Natural killer cell (primary cell): ENCODE results near the gene PBXIP1. TPM values are rescaled to one million over a fixed set of nuclear protein-coding genes. Genes with fewer than 3 reads are reported as not detected.

Experiments
- ATAC-seq, 3 donors: fragments of 150-1000 bp in 2 of 3; fragments of 200-7000 bp in 1 of 3; cut with Tn5 transposase; 1 replicate in 1 of 3; 2 replicates in 2 of 3; pipeline ENCODE4 v1.10.0; 2021; ENCODE audit warnings: mild to moderate bottlenecking in 2 of 3, moderate library complexity in 2 of 3
- DNase-seq, 2 donors: peaks; one replicate each; pipeline versions ENCODE4 v3.0.0 to v3.0.0-alpha.2; 2013 to 2021; ENCODE audit warnings: mixed read lengths in 1 of 2
- H3K27ac ChIP-seq: one replicate; pipeline ENCODE4 v1.5.1; 2013; ENCODE audit warnings: mild to moderate bottlenecking, low read length
- H3K27me3 ChIP-seq: one replicate; pipeline ENCODE4 v1.6.1; 2013; ENCODE audit warnings: low read length; ENCODE audit not compliant: control insufficient read depth, insufficient read depth
- H3K36me3 ChIP-seq: one replicate; pipeline ENCODE4 v1.6.1; 2013; ENCODE audit warnings: low read length; ENCODE audit not compliant: control insufficient read depth, insufficient read depth
- H3K4me1 ChIP-seq: one replicate; pipeline ENCODE4 v1.6.1; 2013; ENCODE audit warnings: low read length; ENCODE audit not compliant: control insufficient read depth, insufficient read depth
- H3K4me3 ChIP-seq: one replicate; pipeline ENCODE4 v1.5.1; 2013; ENCODE audit warnings: low read length
- H3K9me3 ChIP-seq: one replicate; pipeline ENCODE4 v1.6.1; 2013; ENCODE audit warnings: low read length; ENCODE audit not compliant: control insufficient read depth, insufficient read depth
- H3K27ac Mint-ChIP-seq, 2 donors: one replicate each; pipeline ENCODE4 v1.8.0; 2022; ENCODE audit warnings: mild to moderate bottlenecking in 2 of 2, mixed read lengths in 2 of 2, moderate library complexity in 1 of 2
- H3K27me3 Mint-ChIP-seq, 2 donors: one replicate each; pipeline ENCODE4 v1.8.0; 2022; ENCODE audit warnings: low read depth in 2 of 2, mixed read lengths in 2 of 2
- H3K36me3 Mint-ChIP-seq: one replicate; pipeline ENCODE4 v1.8.0; 2022; ENCODE audit warnings: mixed read lengths
- H3K4me1 Mint-ChIP-seq, 2 donors: one replicate each; pipeline ENCODE4 v1.8.0; 2022; ENCODE audit warnings: mixed read lengths in 2 of 2
- H3K4me3 Mint-ChIP-seq: one replicate; pipeline ENCODE4 v1.8.0; 2022; ENCODE audit warnings: mild to moderate bottlenecking, moderate library complexity, mixed read lengths
- H3K9me3 Mint-ChIP-seq, 2 donors: one replicate each; pipeline ENCODE4 v1.8.0; 2022; ENCODE audit warnings: mixed read lengths in 2 of 2
- WGBS: methylation state at CpG from one replicate; pipeline ENCODE4 v1.1.7; 2013; ENCODE audit warnings: missing lambda C conversion rate; ENCODE audit not compliant: insufficient coverage; 5-methylcytosine and 5-hydroxymethylcytosine counted together
- intact Hi-C: fragments of 100-400 bp; cut with micrococcal nuclease; formaldehyde crosslinking; loops from one replicate; pipeline ENCODE4 v1.14.2; 2022
- total RNA-seq, 4 donors: library from RNA; stranded (reverse); fragments of 120-200 nt in 1 of 4; gene quantifications; one replicate each; pipeline versions ENCODE4 v1.2.3 to v1.2.4, GENCODE V29; 2013 to 2022
- TF ChIP-seq, protein P1 (sequence below): fragments of 200-600 bp; IDR thresholded peaks from one replicate; pipeline ENCODE4 v1.8.0; 2022; ENCODE audit warnings: antibody characterized with exemption

Gene PBXIP1
- total RNA-seq, 3 donors from 2014 or later (not counting 1 experiment from before 2014, with no cell fraction given): 158 to 200 (median 197) TPM

DNA sequence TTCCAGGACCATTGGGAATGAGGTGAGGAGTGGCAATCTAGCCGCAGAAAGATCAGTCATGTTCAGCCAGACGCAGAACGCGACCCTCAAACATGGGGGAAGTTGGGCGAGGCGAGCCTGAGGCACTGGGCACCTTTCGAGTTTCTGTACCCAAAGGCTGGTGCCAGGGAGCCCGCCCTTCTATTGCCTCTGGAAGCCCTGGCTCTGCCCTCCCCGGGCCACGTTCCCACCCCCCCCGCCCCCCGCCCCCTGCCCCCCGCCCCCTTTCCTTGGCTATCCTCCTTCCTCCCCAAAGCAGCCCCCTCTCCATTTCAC, 44.5 kb upstream of the PBXIP1 start:
- Histone ChIP-seq H3K27me3 (no peaks in the 10 kb centered on the region), H3K4me3 (peak overlapping the region; percentile 75), H3K4me1 (peaks cover 63% of the 10 kb centered on the region), H3K27ac (peak overlapping the region; percentile 94), H3K9me3 (no peaks in the 10 kb centered on the region), H3K36me3 (no peaks in the 10 kb centered on the region)
- WGBS: 5% methylated on average over 5 of the region's 13 CpGs
- no peak for ATAC-seq
- H3K36me3 Mint-ChIP-seq: no peaks in the 10 kb centered on the region
- H3K27ac Mint-ChIP-seq: peak overlapping the region; percentile 82 to 92
- TF ChIP-seq, protein P1, sequence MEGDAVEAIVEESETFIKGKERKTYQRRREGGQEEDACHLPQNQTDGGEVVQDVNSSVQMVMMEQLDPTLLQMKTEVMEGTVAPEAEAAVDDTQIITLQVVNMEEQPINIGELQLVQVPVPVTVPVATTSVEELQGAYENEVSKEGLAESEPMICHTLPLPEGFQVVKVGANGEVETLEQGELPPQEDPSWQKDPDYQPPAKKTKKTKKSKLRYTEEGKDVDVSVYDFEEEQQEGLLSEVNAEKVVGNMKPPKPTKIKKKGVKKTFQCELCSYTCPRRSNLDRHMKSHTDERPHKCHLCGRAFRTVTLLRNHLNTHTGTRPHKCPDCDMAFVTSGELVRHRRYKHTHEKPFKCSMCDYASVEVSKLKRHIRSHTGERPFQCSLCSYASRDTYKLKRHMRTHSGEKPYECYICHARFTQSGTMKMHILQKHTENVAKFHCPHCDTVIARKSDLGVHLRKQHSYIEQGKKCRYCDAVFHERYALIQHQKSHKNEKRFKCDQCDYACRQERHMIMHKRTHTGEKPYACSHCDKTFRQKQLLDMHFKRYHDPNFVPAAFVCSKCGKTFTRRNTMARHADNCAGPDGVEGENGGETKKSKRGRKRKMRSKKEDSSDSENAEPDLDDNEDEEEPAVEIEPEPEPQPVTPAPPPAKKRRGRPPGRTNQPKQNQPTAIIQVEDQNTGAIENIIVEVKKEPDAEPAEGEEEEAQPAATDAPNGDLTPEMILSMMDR: no peak
- intact Hi-C loops: loop anchor here (5.0 kb wide), 2 partner anchors 62 to 443 kb away; partner anchors contain the start of genes EFNA4 and UBE2Q1
- H3K9me3 Mint-ChIP-seq: no peaks in the 10 kb centered on the region
- DNase-seq: no peak
- H3K4me1 Mint-ChIP-seq: peaks cover 20 to 51% of the 10 kb centered on the region in 2 donors
- no peaks in the 10 kb centered on the region for H3K27me3 Mint-ChIP-seq
- peak overlapping the region; percentile 88 for H3K4me3 Mint-ChIP-seq

DNA sequence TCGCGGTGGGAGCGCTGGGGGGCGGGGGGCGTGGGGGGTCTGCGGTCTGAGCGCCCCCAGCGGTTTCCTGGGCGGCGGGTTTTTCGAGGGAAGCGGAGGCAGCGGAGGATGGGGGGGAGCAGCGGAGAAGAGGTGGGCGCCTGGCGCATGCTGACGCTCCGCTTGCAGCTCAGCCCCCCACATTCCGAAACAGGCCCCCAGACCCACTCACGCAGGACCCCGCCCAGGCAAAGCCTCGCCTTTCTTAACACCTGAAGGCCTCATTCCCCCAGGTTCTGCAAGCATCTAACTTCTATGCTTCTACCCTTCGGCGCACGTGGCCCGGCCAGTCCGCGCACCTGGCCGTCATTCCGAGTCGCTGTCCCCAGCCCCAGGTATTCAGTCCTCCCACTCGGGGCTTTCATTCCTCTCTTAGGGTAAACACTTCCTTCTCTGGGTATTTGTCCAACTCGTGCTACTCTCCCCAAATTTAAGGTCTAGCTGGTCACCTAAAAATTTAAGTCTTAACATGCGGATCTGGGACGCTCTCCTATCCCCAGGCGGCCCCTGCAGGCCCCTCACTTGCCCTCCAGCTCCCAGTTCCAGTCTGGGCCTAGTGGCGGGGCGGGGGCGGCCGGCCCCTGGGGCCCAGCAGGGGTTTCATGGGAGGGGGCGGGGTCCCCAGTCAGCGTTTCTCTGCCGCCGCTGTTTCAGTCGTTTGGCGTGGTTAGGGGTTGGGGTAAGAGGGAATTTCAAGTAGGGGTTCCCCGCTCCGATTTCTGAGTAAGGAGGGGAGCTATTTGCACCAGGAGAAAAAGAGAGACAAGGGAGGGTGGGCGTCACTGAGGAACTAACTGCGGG, 43.9 kb upstream of the PBXIP1 start:
- peak overlapping the region; percentile 75 for H3K4me3 ChIP-seq
- H3K9me3 ChIP-seq: no peaks in the 10 kb centered on the region
- TF ChIP-seq, protein P1: no peak
- H3K4me1 ChIP-seq: peaks cover 57% of the 10 kb centered on the region
- Mint-ChIP-seq H3K4me1 (peaks cover 20 to 46% of the 10 kb centered on the region in 2 donors), H3K27me3 (no peaks in the 10 kb centered on the region), H3K9me3 (no peaks in the 10 kb centered on the region), H3K36me3 (no peaks in the 10 kb centered on the region), H3K4me3 (peak overlapping the region; percentile 88), H3K27ac (peak overlapping the region; percentile 82 to 92)
- intact Hi-C loops: loop anchor here (2.0 to 5.0 kb wide), 3 partner anchors 39 to 442 kb away; partner anchors contain the start of genes EFNA4, PYGO2 and UBE2Q1
- H3K27ac ChIP-seq: peak overlapping the region; percentile 60
- ATAC-seq (no peak), DNase-seq (peak in 1 of 2 donors; percentile 77)
- H3K36me3 ChIP-seq: no peaks in the 10 kb centered on the region
- WGBS: under 1% methylated on average over 41 of the region's 50 CpGs
- H3K27me3 ChIP-seq: no peaks in the 10 kb centered on the region

DNA sequence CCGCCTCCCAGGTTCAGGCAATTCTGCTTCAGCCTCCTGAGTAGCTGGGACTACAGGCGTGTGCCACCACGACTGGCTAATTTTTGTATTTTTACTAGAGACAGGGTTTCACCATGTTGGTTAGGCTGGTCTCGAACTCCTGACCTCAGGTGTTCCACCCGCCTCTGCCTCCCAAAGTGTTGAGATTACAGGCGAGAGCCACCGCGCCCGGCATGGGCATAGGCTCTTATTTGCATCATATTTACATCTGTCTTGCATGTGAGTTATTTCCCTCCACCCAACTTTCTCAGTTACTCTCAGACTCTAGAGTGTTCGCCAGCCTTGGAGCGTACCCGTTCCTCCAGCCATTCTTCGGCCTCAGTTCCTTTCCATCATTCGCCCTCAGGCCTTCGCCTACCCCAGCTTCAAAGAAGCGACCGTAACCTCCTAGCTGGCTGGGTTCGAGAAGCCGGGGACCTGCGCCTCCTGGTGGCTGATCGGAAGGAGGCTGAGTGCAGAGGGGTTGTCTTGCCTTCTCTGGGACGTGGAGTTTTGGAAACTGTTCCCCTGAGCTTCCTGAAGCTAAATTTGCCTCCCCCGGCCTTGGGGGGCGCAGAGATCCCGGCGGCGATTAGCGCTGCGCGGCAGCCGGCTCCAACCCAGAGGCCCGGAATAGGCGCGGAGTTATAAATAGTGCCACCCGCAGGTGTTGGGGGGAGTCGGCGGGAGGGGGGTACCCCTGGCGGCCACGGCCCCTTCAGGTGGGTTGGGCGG, 43.1 kb upstream of the PBXIP1 start:
- peaks cover 49% of the 10 kb centered on the region for H3K4me1 ChIP-seq
- WGBS: 9% methylated on average over 40 of the region's 40 CpGs
- peaks cover 15 to 38% of the 10 kb centered on the region in 2 donors for H3K4me1 Mint-ChIP-seq
- H3K27ac ChIP-seq: peak overlapping the region; percentile 45
- peak in 1 of 2 donors; percentile 80 for DNase-seq
- intact Hi-C loops: loop anchor here (2.0 kb wide), 1 partner anchor 38 kb away; the partner anchor contains the start of gene PYGO2
- H3K27me3 Mint-ChIP-seq: no peaks in the 10 kb centered on the region
- no peaks in the 10 kb centered on the region for H3K27me3 ChIP-seq
- H3K36me3 ChIP-seq: no peaks in the 10 kb centered on the region
- H3K9me3 Mint-ChIP-seq: no peaks in the 10 kb centered on the region
- peak overlapping the region; percentile 81 for H3K4me3 Mint-ChIP-seq
- H3K9me3 ChIP-seq: no peaks in the 10 kb centered on the region
- TF ChIP-seq, protein P1: peak; percentile 79
- H3K27ac Mint-ChIP-seq: peak overlapping the region; percentile 47 to 92
- H3K4me3 ChIP-seq: peak overlapping the region; percentile 19
- ATAC-seq: no peak
- no peaks in the 10 kb centered on the region for H3K36me3 Mint-ChIP-seq
